Stimulated activated naive CD8-positive, alpha-beta T cell treated with anti-CD3 and anti-CD28 coated beads, Interleukin-15, Interleukin-2, amounts not matched to agents 100 ng/mL and 50 ng/mL, for 24 hours (primary cell): ENCODE data around the gene MRM2.

Experiments used
- H3K27ac Mint-ChIP-seq: one replicate; pipeline ENCODE4 v1.8.0; 2021; ENCODE audit warnings: mild to moderate bottlenecking, mixed read lengths
- H3K27me3 Mint-ChIP-seq: one replicate; pipeline ENCODE4 v1.8.0; 2021; ENCODE audit warnings: mixed read lengths
- H3K36me3 Mint-ChIP-seq: one replicate; pipeline ENCODE4 v1.8.0; 2021; ENCODE audit warnings: low read depth, mixed read lengths
- H3K4me1 Mint-ChIP-seq: one replicate; pipeline ENCODE4 v1.8.0; 2021; ENCODE audit warnings: low read depth, mixed read lengths
- H3K4me3 Mint-ChIP-seq: one replicate; pipeline ENCODE4 v1.8.0; 2021; ENCODE audit warnings: mild to moderate bottlenecking, mixed read lengths
- H3K9me3 Mint-ChIP-seq: one replicate; pipeline ENCODE4 v1.8.0; 2021; ENCODE audit warnings: mixed read lengths

MRM2 gene

GRCh38 chr7:2225336-2225735 is 16.7 kb downstream of the MRM2 start:
- H3K27ac Mint-ChIP-seq, result no peak overlapping the region
- H3K4me1 Mint-ChIP-seq, result peaks cover 4% of the 10 kb centered on the region
- peaks cover 46% of the 10 kb centered on the region for H3K36me3 Mint-ChIP-seq
- H3K9me3 Mint-ChIP-seq, result no peaks in the 10 kb centered on the region
- H3K4me3 Mint-ChIP-seq, result no peak overlapping the region
- H3K27me3 Mint-ChIP-seq, result no peaks in the 10 kb centered on the region

GRCh38 chr7:2224934-2225333 is 17.1 kb downstream of the MRM2 start:
- H3K27me3 Mint-ChIP-seq, result no peaks in the 10 kb centered on the region
- peaks cover 44% of the 10 kb centered on the region for H3K36me3 Mint-ChIP-seq
- H3K4me1 Mint-ChIP-seq, result peaks cover under 1% of the 10 kb centered on the region
- no peaks in the 10 kb centered on the region for H3K9me3 Mint-ChIP-seq
- no peak overlapping the region for H3K27ac Mint-ChIP-seq
- no peak overlapping the region for H3K4me3 Mint-ChIP-seq

- H3K36me3 Mint-ChIP-seq, result peaks cover 40% of the 10 kb centered on the region
- H3K9me3 Mint-ChIP-seq, result no peaks in the 10 kb centered on the region
- no peaks in the 10 kb centered on the region for H3K4me1 Mint-ChIP-seq
- H3K27me3 Mint-ChIP-seq, result no peaks in the 10 kb centered on the region
- H3K4me3 Mint-ChIP-seq, result no peak overlapping the region
- H3K27ac Mint-ChIP-seq, result no peak overlapping the region
Measured at GRCh38 chr7:2224491-2224928, 17.5 kb downstream of the MRM2 start.

GRCh38 chr7:2223321-2223720 is 18.7 kb downstream of the MRM2 start:
- Mint-ChIP-seq H3K27ac (no peak overlapping the region), H3K4me1 (no peaks in the 10 kb centered on the region), H3K36me3 (peaks cover 40% of the 10 kb centered on the region), H3K27me3 (no peaks in the 10 kb centered on the region), H3K4me3 (no peak overlapping the region), H3K9me3 (no peaks in the 10 kb centered on the region)

- Mint-ChIP-seq H3K27ac (no peak overlapping the region), H3K4me3 (no peak overlapping the region), H3K27me3 (no peaks in the 10 kb centered on the region), H3K4me1 (no peaks in the 10 kb centered on the region), H3K36me3 (peaks cover 38% of the 10 kb centered on the region), H3K9me3 (no peaks in the 10 kb centered on the region)
Measured at GRCh38 chr7:2222516-2222915, 19.5 kb downstream of the MRM2 start.

GRCh38 chr7:2220954-2221353 is 21.1 kb downstream of the MRM2 start:
- H3K36me3 Mint-ChIP-seq, result peaks cover 48% of the 10 kb centered on the region
- H3K27me3 Mint-ChIP-seq, result no peaks in the 10 kb centered on the region
- H3K4me3 Mint-ChIP-seq, result no peak overlapping the region
- H3K9me3 Mint-ChIP-seq, result no peaks in the 10 kb centered on the region
- no peak overlapping the region for H3K27ac Mint-ChIP-seq
- no peaks in the 10 kb centered on the region for H3K4me1 Mint-ChIP-seq

- no peak overlapping the region for H3K27ac Mint-ChIP-seq
- H3K9me3 Mint-ChIP-seq, result no peaks in the 10 kb centered on the region
- peaks cover 48% of the 10 kb centered on the region for H3K36me3 Mint-ChIP-seq
- H3K4me1 Mint-ChIP-seq, result peaks cover 4% of the 10 kb centered on the region
- H3K4me3 Mint-ChIP-seq, result no peak overlapping the region
- H3K27me3 Mint-ChIP-seq, result no peaks in the 10 kb centered on the region
Measured at GRCh38 chr7:2220506-2220905, 21.5 kb downstream of the MRM2 start.

- no peak overlapping the region for H3K4me3 Mint-ChIP-seq
- H3K36me3 Mint-ChIP-seq, result peaks cover 48% of the 10 kb centered on the region
- peaks cover 5% of the 10 kb centered on the region for H3K4me1 Mint-ChIP-seq
- H3K27ac Mint-ChIP-seq, result no peak overlapping the region
- H3K9me3 Mint-ChIP-seq, result no peaks in the 10 kb centered on the region
- H3K27me3 Mint-ChIP-seq, result no peaks in the 10 kb centered on the region
Measured at GRCh38 chr7:2220030-2220429, 22.0 kb downstream of the MRM2 start.

GRCh38 chr7:2219606-2220005 is 22.4 kb downstream of the MRM2 start:
- Mint-ChIP-seq H3K27me3 (no peaks in the 10 kb centered on the region), H3K9me3 (no peaks in the 10 kb centered on the region), H3K4me3 (no peak overlapping the region), H3K27ac (no peak overlapping the region), H3K4me1 (peaks cover 9% of the 10 kb centered on the region), H3K36me3 (peaks cover 48% of the 10 kb centered on the region)

GRCh38 chr7:2219136-2219535 is 22.9 kb downstream of the MRM2 start:
- Mint-ChIP-seq H3K27me3 (no peaks in the 10 kb centered on the region), H3K36me3 (peaks cover 46% of the 10 kb centered on the region), H3K4me3 (no peak overlapping the region), H3K9me3 (no peaks in the 10 kb centered on the region), H3K27ac (no peak overlapping the region), H3K4me1 (peaks cover 10% of the 10 kb centered on the region)

- peaks cover 50% of the 10 kb centered on the region for H3K36me3 Mint-ChIP-seq
- H3K4me1 Mint-ChIP-seq, result peaks cover 10% of the 10 kb centered on the region
- H3K27me3 Mint-ChIP-seq, result no peaks in the 10 kb centered on the region
- H3K27ac Mint-ChIP-seq, result no peak overlapping the region
- no peaks in the 10 kb centered on the region for H3K9me3 Mint-ChIP-seq
- H3K4me3 Mint-ChIP-seq, result no peak overlapping the region
Measured at GRCh38 chr7:2218444-2218785, 23.6 kb downstream of the MRM2 start.

GRCh38 chr7:2217716-2218443 is 24.1 kb downstream of the MRM2 start:
- no peaks in the 10 kb centered on the region for H3K27me3 Mint-ChIP-seq
- H3K27ac Mint-ChIP-seq, result no peak overlapping the region
- H3K9me3 Mint-ChIP-seq, result no peaks in the 10 kb centered on the region
- H3K4me1 Mint-ChIP-seq, result peaks cover 10% of the 10 kb centered on the region
- H3K4me3 Mint-ChIP-seq, result no peak overlapping the region
- peaks cover 52% of the 10 kb centered on the region for H3K36me3 Mint-ChIP-seq

- Mint-ChIP-seq H3K9me3 (no peaks in the 10 kb centered on the region), H3K4me3 (no peak overlapping the region), H3K36me3 (peaks cover 52% of the 10 kb centered on the region)
Measured at GRCh38 chr7:2217206-2217605, 24.8 kb downstream of the MRM2 start.

GRCh38 chr7:2215851-2216250 is 26.2 kb downstream of the MRM2 start:
- peaks cover 57% of the 10 kb centered on the region for H3K36me3 Mint-ChIP-seq

More at GRCh38 chr7:2217206-2217605, 24.8 kb downstream of the MRM2 start:
- no peaks in the 10 kb centered on the region for H3K27me3 Mint-ChIP-seq
- peaks cover 10% of the 10 kb centered on the region for H3K4me1 Mint-ChIP-seq
- H3K27ac Mint-ChIP-seq, result no peak overlapping the region

GRCh38 chr7:2214636-2215035 is 27.4 kb downstream of the MRM2 start:
- Mint-ChIP-seq H3K4me1 (peaks cover 14% of the 10 kb centered on the region), H3K9me3 (no peaks in the 10 kb centered on the region), H3K4me3 (no peak overlapping the region), H3K27me3 (no peaks in the 10 kb centered on the region), H3K36me3 (peaks cover 60% of the 10 kb centered on the region), H3K27ac (peak overlapping the region; percentile 52)

More at GRCh38 chr7:2215851-2216250, 26.2 kb downstream of the MRM2 start:
- peaks cover 10% of the 10 kb centered on the region for H3K4me1 Mint-ChIP-seq
- H3K9me3 Mint-ChIP-seq, result no peaks in the 10 kb centered on the region
- no peak overlapping the region for H3K27ac Mint-ChIP-seq
- no peak overlapping the region for H3K4me3 Mint-ChIP-seq
- H3K27me3 Mint-ChIP-seq, result no peaks in the 10 kb centered on the region

GRCh38 chr7:2213551-2214215 is 28.3 kb downstream of the MRM2 start:
- Mint-ChIP-seq H3K4me3 (no peak overlapping the region), H3K4me1 (peaks cover 14% of the 10 kb centered on the region), H3K36me3 (peaks cover 64% of the 10 kb centered on the region), H3K27ac (no peak overlapping the region), H3K27me3 (no peaks in the 10 kb centered on the region), H3K9me3 (no peaks in the 10 kb centered on the region)
